HUES6 (cell line): ENCODE results near the gene FANCC.

ENCODE experiments used
- H3K27ac ChIP-seq: 2 replicates; pipeline ENCODE4 v1.7.0; 2013; ENCODE audit warnings: low read depth, mild to moderate bottlenecking, low read length, inconsistent platforms
- H3K27me3 ChIP-seq: 2 replicates; pipeline ENCODE4 v1.6.1; 2013; ENCODE audit warnings: low read length; ENCODE audit not compliant: control insufficient read depth, insufficient read depth
- H3K36me3 ChIP-seq: 2 replicates; pipeline ENCODE4 v1.6.1; 2013; ENCODE audit warnings: low read length; ENCODE audit not compliant: control insufficient read depth, insufficient read depth
- H3K4me1 ChIP-seq: 2 replicates; pipeline ENCODE4 v1.6.1; 2013; ENCODE audit warnings: low read length; ENCODE audit not compliant: control insufficient read depth, insufficient read depth
- H3K4me3 ChIP-seq: 2 replicates; pipeline ENCODE4 v1.5.1; 2013; ENCODE audit warnings: low read depth, low read length
- H3K9ac ChIP-seq: one replicate; pipeline ENCODE4 v1.6.1; 2013; ENCODE audit warnings: mild to moderate bottlenecking, low read length
- H3K9me3 ChIP-seq: 2 replicates; pipeline ENCODE4 v1.6.1; 2013; ENCODE audit warnings: low read depth, low read length; ENCODE audit not compliant: control insufficient read depth, insufficient read depth

FANCC gene

GRCh38 chr9:95084254-95084934 is 233.1 kb downstream of the FANCC start:
- Histone ChIP-seq H3K4me3 (no peak overlapping the region), H3K27ac (no peak overlapping the region), H3K27me3 (no peaks in the 10 kb centered on the region), H3K9ac (no peak overlapping the region), H3K36me3 (peaks cover 16% of the 10 kb centered on the region), H3K9me3 (no peaks in the 10 kb centered on the region), H3K4me1 (peaks cover 14% of the 10 kb centered on the region)

DNA sequence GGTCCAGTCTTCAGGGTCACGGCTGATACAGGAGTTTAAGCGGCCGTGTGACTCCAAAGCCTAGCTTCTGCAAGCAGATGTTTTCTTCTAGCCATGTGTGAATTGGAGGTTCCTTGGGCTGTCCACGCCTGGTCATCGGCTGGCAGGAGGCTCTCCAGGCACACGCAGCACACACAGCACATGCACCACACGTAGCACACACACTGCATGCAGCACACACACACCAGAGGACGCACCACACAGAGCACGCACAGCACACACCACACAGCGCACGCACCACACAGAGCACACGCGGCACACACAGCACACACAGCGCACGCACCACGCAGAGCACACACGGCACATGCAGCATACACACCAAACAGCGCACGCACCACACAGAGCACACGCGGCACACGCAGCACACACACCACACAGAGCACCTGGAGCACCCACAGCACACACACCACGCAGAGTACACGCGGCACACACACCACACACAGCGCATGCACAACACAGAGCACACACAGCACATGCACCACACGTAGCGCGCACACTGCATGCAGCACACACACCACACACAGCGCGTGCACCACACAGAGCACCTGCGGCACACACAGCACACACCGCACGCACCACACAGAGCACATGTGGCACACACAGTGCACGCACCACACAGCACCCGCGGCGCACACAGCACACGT is 234.3 kb downstream of the FANCC start:
- Histone ChIP-seq H3K36me3 (peaks cover 16% of the 10 kb centered on the region), H3K4me1 (peaks cover 26% of the 10 kb centered on the region), H3K27ac (no peak overlapping the region)

DNA sequence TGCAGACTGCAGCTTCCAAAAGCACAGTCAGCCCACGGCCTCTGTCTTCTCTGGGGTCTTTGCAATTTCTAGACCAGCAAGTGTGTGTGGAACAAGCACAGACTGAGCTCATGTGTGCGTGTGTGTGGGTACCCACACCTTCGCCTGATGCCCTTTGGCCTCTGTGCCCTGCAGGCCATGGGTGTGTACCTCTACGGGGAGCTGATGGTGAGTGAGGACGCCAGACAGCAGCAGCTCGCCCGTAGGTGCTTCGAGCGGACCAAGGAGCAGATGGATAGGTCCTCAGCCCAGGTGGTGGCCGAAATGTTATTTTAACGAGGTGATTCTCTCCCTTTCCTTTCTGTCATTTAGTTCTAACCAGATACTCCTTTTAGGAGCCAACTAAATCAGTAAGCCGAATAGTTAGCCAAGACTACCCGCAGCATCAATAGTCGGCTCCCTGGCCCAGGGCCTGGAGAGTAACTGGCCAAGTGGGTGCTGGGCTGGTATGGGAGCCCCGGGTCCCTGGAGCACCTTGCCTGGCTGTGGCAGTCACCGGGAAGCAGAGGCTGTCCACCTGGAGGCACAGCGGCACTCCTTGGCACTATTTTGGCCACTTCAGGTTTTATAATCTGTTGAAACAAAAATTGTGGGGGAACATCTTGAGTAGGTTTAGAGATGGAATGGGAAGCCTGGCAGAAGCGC is 235.0 kb downstream of the FANCC start:
- Histone ChIP-seq H3K4me3 (no peak overlapping the region), H3K4me1 (peaks cover 33% of the 10 kb centered on the region), H3K27me3 (no peaks in the 10 kb centered on the region), H3K9ac (no peak overlapping the region), H3K9me3 (no peaks in the 10 kb centered on the region), H3K27ac (no peak overlapping the region), H3K36me3 (peaks cover 16% of the 10 kb centered on the region)

More for the DNA sequence above, 234.3 kb downstream of the FANCC start:
- Histone ChIP-seq H3K9ac (no peak overlapping the region), H3K4me3 (no peak overlapping the region), H3K27me3 (no peaks in the 10 kb centered on the region), H3K9me3 (no peaks in the 10 kb centered on the region)

DNA sequence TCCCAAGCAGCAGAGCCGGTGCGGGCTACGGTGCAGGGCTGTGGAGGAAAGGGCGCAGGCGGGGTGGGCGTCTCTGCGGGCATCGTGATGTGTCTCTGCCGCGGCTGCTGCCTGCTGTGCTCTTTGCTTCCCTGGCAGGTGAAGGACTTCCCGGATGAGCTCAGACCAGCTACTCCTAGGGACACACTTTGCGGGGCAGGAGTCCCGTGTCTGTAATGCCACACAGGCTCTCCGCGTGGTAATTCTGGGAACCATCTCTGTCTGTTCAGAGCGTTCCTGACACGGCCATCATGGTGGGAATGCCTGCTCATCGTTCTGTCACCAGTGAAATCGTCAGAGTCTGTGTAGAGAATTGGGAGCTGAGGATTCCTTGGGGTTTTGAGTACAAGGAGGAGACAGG is 235.5 kb downstream of the FANCC start:
- Histone ChIP-seq H3K4me3 (no peak overlapping the region), H3K36me3 (peaks cover 16% of the 10 kb centered on the region), H3K27ac (no peak overlapping the region), H3K9ac (no peak overlapping the region), H3K9me3 (no peaks in the 10 kb centered on the region), H3K4me1 (peaks cover 37% of the 10 kb centered on the region), H3K27me3 (no peaks in the 10 kb centered on the region)

GRCh38 chr9:95080961-95081647 is 236.4 kb downstream of the FANCC start:
- Histone ChIP-seq H3K9me3 (no peaks in the 10 kb centered on the region), H3K36me3 (peaks cover 16% of the 10 kb centered on the region), H3K9ac (no peak overlapping the region), H3K27me3 (no peaks in the 10 kb centered on the region), H3K4me3 (no peak overlapping the region), H3K27ac (no peak overlapping the region), H3K4me1 (peaks cover 37% of the 10 kb centered on the region)

DNA sequence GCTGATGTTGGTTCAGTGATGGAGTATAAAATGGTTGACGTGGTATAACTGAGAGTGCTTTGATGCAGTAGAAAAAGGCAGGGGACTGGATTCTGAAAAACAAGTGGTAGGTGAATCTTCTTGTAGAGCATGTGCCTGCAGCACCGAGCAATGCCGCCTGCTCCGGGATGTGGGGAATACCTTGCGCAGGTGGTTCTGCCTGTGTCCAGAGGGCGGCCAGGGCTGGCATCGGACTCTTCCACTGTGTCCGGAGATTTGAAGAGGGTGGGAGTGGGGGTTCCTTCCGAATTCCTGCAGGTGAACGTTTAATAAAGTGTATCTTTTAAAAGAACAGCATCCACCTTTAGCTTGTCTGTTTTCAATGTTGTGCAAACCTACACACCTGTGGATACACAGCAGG is 238.0 kb downstream of the FANCC start:
- no peak overlapping the region for H3K9ac ChIP-seq
- peaks cover 16% of the 10 kb centered on the region for H3K36me3 ChIP-seq
- H3K27ac ChIP-seq: no peak overlapping the region
- H3K9me3 ChIP-seq: no peaks in the 10 kb centered on the region
- peaks cover 34% of the 10 kb centered on the region for H3K4me1 ChIP-seq
- H3K27me3 ChIP-seq: no peaks in the 10 kb centered on the region
- no peak overlapping the region for H3K4me3 ChIP-seq

DNA sequence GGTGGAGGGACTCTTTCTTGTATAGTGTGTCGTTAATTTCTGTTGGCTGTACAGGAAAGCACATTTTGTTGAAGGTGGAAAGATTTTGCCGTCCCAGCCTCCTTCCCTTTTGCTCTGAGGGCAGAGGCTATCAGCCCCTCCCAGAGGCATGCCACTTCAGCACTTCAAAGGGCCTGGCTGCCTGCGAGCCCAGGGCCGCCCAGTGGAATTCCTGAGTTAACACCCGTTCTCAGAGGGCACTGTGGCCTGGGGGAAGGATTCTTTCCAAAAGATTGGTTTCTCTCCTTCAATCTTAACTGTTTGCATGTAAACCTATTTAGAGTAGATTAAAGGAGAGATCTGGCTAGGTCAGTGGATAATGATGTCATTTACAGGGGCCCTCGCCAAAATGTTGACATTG is 238.6 kb downstream of the FANCC start:
- H3K27me3 ChIP-seq: no peaks in the 10 kb centered on the region
- peaks cover 34% of the 10 kb centered on the region for H3K4me1 ChIP-seq
- no peaks in the 10 kb centered on the region for H3K9me3 ChIP-seq
- H3K4me3 ChIP-seq: no peak overlapping the region
- H3K9ac ChIP-seq: no peak overlapping the region
- H3K36me3 ChIP-seq: peaks cover 16% of the 10 kb centered on the region
- H3K27ac ChIP-seq: no peak overlapping the region

GRCh38 chr9:95078511-95078910 is 239.0 kb downstream of the FANCC start:
- H3K36me3 ChIP-seq: peaks cover 15% of the 10 kb centered on the region

DNA sequence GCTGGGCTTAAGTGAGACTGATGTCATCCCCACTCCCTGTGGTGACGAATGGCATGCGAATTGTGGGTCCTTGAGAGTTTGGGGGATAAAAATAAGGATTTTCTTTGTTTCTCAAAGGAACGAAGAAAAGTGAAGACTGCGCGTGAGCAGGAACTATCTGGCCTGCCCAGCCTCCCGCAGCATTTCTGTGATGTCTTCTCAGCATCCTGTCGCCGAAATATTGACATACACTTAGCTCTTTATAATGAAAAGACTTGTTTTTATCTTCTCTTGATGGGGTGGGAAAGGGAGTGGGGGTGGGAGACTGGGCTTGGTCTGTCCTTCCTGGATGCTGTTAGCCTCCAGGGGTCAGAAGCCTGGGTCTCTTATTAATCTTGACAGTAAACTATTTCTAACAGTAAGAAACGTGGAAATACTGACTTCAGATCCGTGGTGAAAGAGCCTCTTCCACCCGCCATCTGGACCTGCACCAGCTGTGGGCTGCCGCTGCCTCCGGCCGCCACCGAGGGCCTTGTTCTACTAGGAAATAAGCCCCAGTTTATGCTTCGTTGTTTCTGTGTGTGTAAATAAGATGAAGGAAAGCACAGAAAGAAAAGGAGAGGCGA is 239.6 kb downstream of the FANCC start:
- Histone ChIP-seq H3K36me3 (peaks cover 9% of the 10 kb centered on the region; the same call in 1 of the 2 replicates), H3K27ac (no peak overlapping the region), H3K4me3 (no peak overlapping the region), H3K27me3 (no peaks in the 10 kb centered on the region), H3K9me3 (no peaks in the 10 kb centered on the region), H3K9ac (no peak overlapping the region), H3K4me1 (peaks cover 34% of the 10 kb centered on the region)

More at GRCh38 chr9:95078511-95078910, 239.0 kb downstream of the FANCC start:
- Histone ChIP-seq H3K27ac (no peak overlapping the region), H3K27me3 (no peaks in the 10 kb centered on the region), H3K4me1 (peaks cover 34% of the 10 kb centered on the region), H3K4me3 (no peak overlapping the region), H3K9me3 (no peaks in the 10 kb centered on the region), H3K9ac (no peak overlapping the region)

GRCh38 chr9:95077053-95077765 is 240.3 kb downstream of the FANCC start:
- Histone ChIP-seq H3K4me1 (peaks cover 34% of the 10 kb centered on the region), H3K27ac (no peak overlapping the region), H3K9ac (no peak overlapping the region), H3K9me3 (no peaks in the 10 kb centered on the region), H3K27me3 (no peaks in the 10 kb centered on the region), H3K36me3 (peaks cover 7% of the 10 kb centered on the region; the same call in 1 of the 2 replicates), H3K4me3 (no peak overlapping the region)
